ENCODE results near the gene FOXR1.
A peak's percentile ranks its signal among the peaks of the same experiment; 100 is the strongest.

FOXR1 gene

GRCh38 chr11:119030329-119031047, 58.9 kb downstream of the FOXR1 start, which contains the start of gene SLC37A4:
Gene SLC37A4, minus strand, starts transcription at chr11:119030877.
- H3K4me3 ChIP-seq (ENCODE audit: low read depth, low read length), result peak within 1 kb of the TSS; percentile 90
- TF ChIP-seq, protein P1, sequence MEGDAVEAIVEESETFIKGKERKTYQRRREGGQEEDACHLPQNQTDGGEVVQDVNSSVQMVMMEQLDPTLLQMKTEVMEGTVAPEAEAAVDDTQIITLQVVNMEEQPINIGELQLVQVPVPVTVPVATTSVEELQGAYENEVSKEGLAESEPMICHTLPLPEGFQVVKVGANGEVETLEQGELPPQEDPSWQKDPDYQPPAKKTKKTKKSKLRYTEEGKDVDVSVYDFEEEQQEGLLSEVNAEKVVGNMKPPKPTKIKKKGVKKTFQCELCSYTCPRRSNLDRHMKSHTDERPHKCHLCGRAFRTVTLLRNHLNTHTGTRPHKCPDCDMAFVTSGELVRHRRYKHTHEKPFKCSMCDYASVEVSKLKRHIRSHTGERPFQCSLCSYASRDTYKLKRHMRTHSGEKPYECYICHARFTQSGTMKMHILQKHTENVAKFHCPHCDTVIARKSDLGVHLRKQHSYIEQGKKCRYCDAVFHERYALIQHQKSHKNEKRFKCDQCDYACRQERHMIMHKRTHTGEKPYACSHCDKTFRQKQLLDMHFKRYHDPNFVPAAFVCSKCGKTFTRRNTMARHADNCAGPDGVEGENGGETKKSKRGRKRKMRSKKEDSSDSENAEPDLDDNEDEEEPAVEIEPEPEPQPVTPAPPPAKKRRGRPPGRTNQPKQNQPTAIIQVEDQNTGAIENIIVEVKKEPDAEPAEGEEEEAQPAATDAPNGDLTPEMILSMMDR (IDR thresholded peaks at IDR 0.05; ENCODE audit: insufficient read depth, low read length, missing control alignments), result peak; percentile 92
- CTCF ChIA-PET, result interaction anchor here (0.8 to 4.7 kb wide), 5 partner anchors 10 to 166 kb away, joined by 3 to 54 read pairs (median 34); partner anchors contain the start of genes RPS25 and TRAPPC4
- POLR2A ChIA-PET, result no interaction called here
- DNase-seq (ENCODE audit: low read depth, low spot score), result peak; percentile 78

Data from AG04449 (cell line).